MCF 10A (cell line): ENCODE measurements around the gene SERTAD1. TPM values are rescaled to one million over a fixed set of nuclear protein-coding genes. Genes with fewer than 3 reads are reported as not detected.

ENCODE experiments used
- BruUV-seq: library from RNA; stranded (reverse); fragments of 400-500 nt; replicated peaks from 2 replicates; lab custom pipeline; 2021; lab: Mats Ljungman, UMichigan
- CTCF ChIA-PET: fragments of 300-600 bp; sonication (Branson Sonifier 250); formaldehyde crosslinking; extraction: SDS; loops from one replicate; lab custom pipeline; 2021; ENCODE audit warnings: antibody characterized with exemption, inconsistent platforms; lab: Yijun Ruan, JAX
- POLR2A ChIA-PET: fragments of 300-600, 350-650 bp; sonication (Branson Sonifier 250); formaldehyde crosslinking; extraction: SDS; loops from one replicate; lab custom pipeline; 2020; ENCODE audit warnings: antibody characterized with exemption, inconsistent platforms; lab: Yijun Ruan, JAX
- DNase-seq: peaks from one replicate; pipeline ENCODE4 v3.0.0-alpha.2; 2018; ENCODE audit not compliant: unreplicated experiment
- H3K27ac Mint-ChIP-seq: one replicate; pipeline ENCODE4 v1.8.0; 2022; ENCODE audit warnings: mild to moderate bottlenecking, low read depth, mixed read lengths; ENCODE audit not compliant: unreplicated experiment
- H3K27me3 Mint-ChIP-seq: one replicate; pipeline ENCODE4 v1.8.0; 2022; ENCODE audit warnings: mixed read lengths; ENCODE audit not compliant: insufficient read depth, unreplicated experiment
- H3K36me3 Mint-ChIP-seq: one replicate; pipeline ENCODE4 v1.8.0; 2022; ENCODE audit warnings: mild to moderate bottlenecking, moderate library complexity, mixed read lengths; ENCODE audit not compliant: insufficient read depth, unreplicated experiment
- H3K4me1 Mint-ChIP-seq: one replicate; pipeline ENCODE4 v1.8.0; 2022; ENCODE audit warnings: mixed read lengths; ENCODE audit not compliant: insufficient read depth, unreplicated experiment
- H3K4me3 Mint-ChIP-seq: one replicate; pipeline ENCODE4 v1.8.0; 2022; ENCODE audit warnings: mild to moderate bottlenecking, moderate library complexity, mixed read lengths; ENCODE audit not compliant: unreplicated experiment
- H3K9me3 Mint-ChIP-seq: one replicate; pipeline ENCODE4 v1.8.0; 2022; ENCODE audit warnings: mixed read lengths; ENCODE audit not compliant: unreplicated experiment
- CTCF ChIP-seq: fragments of 200-600 bp; IDR thresholded peaks from one replicate; pipeline ENCODE4 v1.8.0; 2022; ENCODE audit warnings: antibody characterized with exemption, mild to moderate bottlenecking; ENCODE audit not compliant: unreplicated experiment
- intact Hi-C: fragments of 100-400 bp; cut with micrococcal nuclease; formaldehyde crosslinking; loops from 2 replicates; pipeline ENCODE4 v1.14.1; 2022
- total RNA-seq: library from RNA; stranded (reverse); gene quantifications from 2 replicates; pipeline ENCODE4 v1.2.3, GENCODE V29; 2022

Gene SERTAD1
- total RNA-seq, 1 experiment from 2014 or later: 17.9 TPM

- no peak for DNase-seq
- intact Hi-C loops: no loop called here
- ChIA-PET POLR2A (no interaction called here), CTCF (no interaction called here)
- H3K9me3 Mint-ChIP-seq: no peaks in the 10 kb centered on the region
- no peak overlapping the region for H3K4me3 Mint-ChIP-seq
- peaks cover 6% of the 10 kb centered on the region for H3K36me3 Mint-ChIP-seq
- BruUV-seq: no TSS peak
- H3K27me3 Mint-ChIP-seq: no peaks in the 10 kb centered on the region
- H3K4me1 Mint-ChIP-seq: peaks cover 6% of the 10 kb centered on the region
- H3K27ac Mint-ChIP-seq: no peak overlapping the region
- no peak for TF ChIP-seq CTCF
These were observed 45.3 kb upstream of the SERTAD1 start for GRCh38 chr19:40471111-40471510.

GRCh38 chr19:40469011-40469410 is 43.2 kb upstream of the SERTAD1 start:
- H3K36me3 Mint-ChIP-seq: peaks cover 6% of the 10 kb centered on the region
- TF ChIP-seq CTCF: no peak
- H3K9me3 Mint-ChIP-seq: no peaks in the 10 kb centered on the region
- CTCF ChIA-PET: interaction anchor here (0.6 kb wide), 1 partner anchor 1223 kb away, joined by 3 read pairs; no protein-coding TSS in a partner anchor
- H3K4me3 Mint-ChIP-seq: no peak overlapping the region
- no TSS peak for BruUV-seq
- H3K4me1 Mint-ChIP-seq: peaks cover 9% of the 10 kb centered on the region
- intact Hi-C loops: no loop called here
- H3K27ac Mint-ChIP-seq: no peak overlapping the region
- POLR2A ChIA-PET: interaction anchor here (1.2 kb wide), 1 partner anchor 137 kb away, joined by 4 read pairs; no protein-coding TSS in a partner anchor
- H3K27me3 Mint-ChIP-seq: no peaks in the 10 kb centered on the region
- no peak for DNase-seq

- POLR2A ChIA-PET: interaction anchor here (0.6 to 4.6 kb wide), 6 partner anchors 24 to 739 kb away, joined by 3 to 94 read pairs (median 4); partner anchors contain the start of genes COQ8B and ITPKC
- no peaks in the 10 kb centered on the region for H3K9me3 Mint-ChIP-seq
These were observed 41.4 kb upstream of the SERTAD1 start, which contains the start of gene SPTBN4 for GRCh38 chr19:40466985-40467734. Gene SPTBN4 (plus strand): TSS chr19:40467001. CDS start chr19:40472622, 5,621 bp downstream.

More at GRCh38 chr19:40466985-40467734, 41.4 kb upstream of the SERTAD1 start, which contains the start of gene SPTBN4:
- Mint-ChIP-seq H3K4me1 (peaks cover 19% of the 10 kb centered on the region), H3K27ac (peak within 1 kb of the TSS; percentile 92), H3K36me3 (peaks cover 6% of the 10 kb centered on the region), H3K4me3 (peak within 1 kb of the TSS; percentile 98), H3K27me3 (no peaks in the 10 kb centered on the region)
- TF ChIP-seq CTCF: no peak
- DNase-seq: no peak
- BruUV-seq: no TSS peak
- CTCF ChIA-PET: interaction anchor here (0.6 to 1.0 kb wide), 5 partner anchors 26 to 139 kb away, joined by 3 to 4 read pairs (median 3); no protein-coding TSS in a partner anchor
- intact Hi-C loops: no loop called here
